CD4-positive, alpha-beta T cell (primary cell): Measurements from ENCODE around the gene SDK1. TPM values are rescaled to one million over a fixed set of nuclear protein-coding genes. Genes with fewer than 3 reads are reported as not detected.

Experiments
- ATAC-seq: fragments of 200-7000 bp; cut with Tn5 transposase; one replicate; pipeline ENCODE4 v1.10.0; 2022; ENCODE audit warnings: mild to moderate bottlenecking; ENCODE audit not compliant: poor library complexity
- CTCF ChIA-PET: fragments of 350-600 bp; sonication (Branson Sonifier 250); formaldehyde crosslinking; loops from one replicate; lab custom pipeline; 2021; ENCODE audit warnings: antibody characterized with exemption, inconsistent platforms; lab: Charles Lee
- POLR2A ChIA-PET: fragments of 350-600 bp; sonication (Branson Sonifier 250); formaldehyde crosslinking; loops from one replicate; lab custom pipeline; 2021; ENCODE audit warnings: antibody characterized with exemption, inconsistent platforms; lab: Charles Lee
- DNase-seq, 14 experiments: peaks; one replicate each; pipeline ENCODE4 v3.0.0-alpha.2; 2013 to 2020; ENCODE audit warnings: mixed read lengths in 2 of 14
- H3K27ac ChIP-seq, 2 donors: one replicate each; pipeline versions ENCODE4 v1.5.1 to v1.7.0; 2013; ENCODE audit warnings: low read length in 2 of 2, low read depth in 1 of 2, mild to moderate bottlenecking in 1 of 2
- H3K27me3 ChIP-seq, 2 experiments: 1 replicate in 1 of 2; 2 replicates in 1 of 2; pipeline versions ENCODE4 v1.6.1 to v1.7.0; 2013; ENCODE audit warnings: low read length in 2 of 2, control low read depth in 1 of 2, mild to moderate bottlenecking in 1 of 2, moderate library complexity in 1 of 2; ENCODE audit not compliant: insufficient read depth in 2 of 2, control insufficient read depth in 1 of 2
- H3K36me3 ChIP-seq: one replicate; pipeline ENCODE4 v1.6.1; 2013; ENCODE audit warnings: low read length, control low read depth; ENCODE audit not compliant: insufficient read depth
- H3K4me1 ChIP-seq: one replicate; pipeline ENCODE4 v1.6.1; 2013; ENCODE audit warnings: low read length, control low read depth; ENCODE audit not compliant: insufficient read depth
- H3K4me3 ChIP-seq: one replicate; pipeline ENCODE4 v1.5.1; 2013; ENCODE audit warnings: mild to moderate bottlenecking, low read length, moderate library complexity
- H3K9me3 ChIP-seq, 2 experiments: 1 replicate in 1 of 2; 2 replicates in 1 of 2; pipeline versions ENCODE4 v1.6.1 to v1.7.0; 2013; ENCODE audit warnings: low read length in 2 of 2, mild to moderate bottlenecking in 2 of 2, control low read depth in 1 of 2, moderate library complexity in 1 of 2; ENCODE audit not compliant: control insufficient read depth in 1 of 2, insufficient read depth in 1 of 2
- H3K27ac Mint-ChIP-seq: one replicate; pipeline ENCODE4 v1.8.0; 2020; ENCODE audit warnings: mixed read lengths
- H3K27me3 Mint-ChIP-seq: one replicate; pipeline ENCODE4 v1.8.0; 2021; ENCODE audit warnings: mixed read lengths
- H3K36me3 Mint-ChIP-seq: one replicate; pipeline ENCODE4 v1.8.0; 2021; ENCODE audit warnings: low read depth, mixed read lengths
- H3K4me1 Mint-ChIP-seq: one replicate; pipeline ENCODE4 v1.8.0; 2021; ENCODE audit warnings: low read depth, mixed read lengths
- H3K4me3 Mint-ChIP-seq: one replicate; pipeline ENCODE4 v1.8.0; 2020; ENCODE audit warnings: mild to moderate bottlenecking, mixed read lengths
- H3K9me3 Mint-ChIP-seq: one replicate; pipeline ENCODE4 v1.8.0; 2020; ENCODE audit warnings: mixed read lengths
- CTCF ChIP-seq: fragments of 200-600 bp; IDR thresholded peaks from one replicate; pipeline ENCODE4 v1.8.0; 2022; ENCODE audit warnings: antibody characterized with exemption, mild to moderate bottlenecking
- intact Hi-C, 2 experiments: fragments of 100-400 bp; cut with DNase I in 1 of 2; cut with micrococcal nuclease in 1 of 2; formaldehyde crosslinking; loops; one replicate each; pipeline versions ENCODE4 v1.15.1 to v1.9.0; 2023 to 2025; cut with DNase I, micrococcal nuclease
- total RNA-seq, 174 experiments: library from RNA in 2 of 174; stranded (reverse) in 2 of 174; gene quantifications; one replicate each; pipeline ENCODE4 v1.2.3 and lab custom pipeline; 2021 to 2026

The SDK1 gene
- total RNA-seq, 2 experiments from 2014 or later = 1.1 to 1.3 TPM

- Mint-ChIP-seq H3K4me3 (no peak overlapping the region), H3K4me1 (no peaks in the 10 kb centered on the region), H3K9me3 (peaks cover 2% of the 10 kb centered on the region), H3K36me3 (no peaks in the 10 kb centered on the region), H3K27me3 (no peaks in the 10 kb centered on the region), H3K27ac (no peak overlapping the region)
- no peak for DNase-seq
- H3K4me3 ChIP-seq = no peak overlapping the region
- intact Hi-C loops = no loop called here
- TF ChIP-seq CTCF = no peak
- no peaks in the 10 kb centered on the region for H3K36me3 ChIP-seq
- H3K27ac ChIP-seq = no peak overlapping the region
- no peak for ATAC-seq
- POLR2A ChIA-PET = no interaction called here
- no peaks in the 10 kb centered on the region for H3K27me3 ChIP-seq
- H3K4me1 ChIP-seq = no peaks in the 10 kb centered on the region
- peaks cover 0 to 6% of the 10 kb centered on the region in 2 experiments for H3K9me3 ChIP-seq
- CTCF ChIA-PET = no interaction called here
Observed at GRCh38 chr7:3730276-3730675, 429.2 kb downstream of the SDK1 start.

- DNase-seq = no peak
Observed at GRCh38 chr7:3732395-3733005, 431.4 kb downstream of the SDK1 start.

GRCh38 chr7:3733541-3734140 lies 432.6 kb downstream of the SDK1 start:
- Histone ChIP-seq H3K27ac (no peak overlapping the region), H3K36me3 (no peaks in the 10 kb centered on the region), H3K4me1 (no peaks in the 10 kb centered on the region), H3K9me3 (peaks cover 0 to 17% of the 10 kb centered on the region in 2 experiments), H3K27me3 (no peaks in the 10 kb centered on the region), H3K4me3 (no peak overlapping the region)
- ChIA-PET POLR2A (no interaction called here), CTCF (no interaction called here)
- no peak for ATAC-seq
- Mint-ChIP-seq H3K4me1 (no peaks in the 10 kb centered on the region), H3K36me3 (no peaks in the 10 kb centered on the region), H3K27ac (no peak overlapping the region), H3K4me3 (no peak overlapping the region), H3K27me3 (no peaks in the 10 kb centered on the region), H3K9me3 (peaks cover 2% of the 10 kb centered on the region)
- intact Hi-C loops = no loop called here
- TF ChIP-seq CTCF = no peak
- no peak for DNase-seq

More at GRCh38 chr7:3732395-3733005, 431.4 kb downstream of the SDK1 start:
- no peak overlapping the region for H3K4me3 ChIP-seq
- peaks cover 0 to 17% of the 10 kb centered on the region in 2 experiments for H3K9me3 ChIP-seq
- Mint-ChIP-seq H3K9me3 (peaks cover 2% of the 10 kb centered on the region), H3K4me1 (no peaks in the 10 kb centered on the region), H3K36me3 (no peaks in the 10 kb centered on the region), H3K27ac (no peak overlapping the region), H3K27me3 (no peaks in the 10 kb centered on the region), H3K4me3 (no peak overlapping the region)
- H3K36me3 ChIP-seq = no peaks in the 10 kb centered on the region
- no peak for ATAC-seq
- TF ChIP-seq CTCF = no peak
- H3K27me3 ChIP-seq = no peaks in the 10 kb centered on the region
- POLR2A ChIA-PET = no interaction called here
- CTCF ChIA-PET = no interaction called here
- H3K27ac ChIP-seq = no peak overlapping the region
- intact Hi-C loops = no loop called here
- H3K4me1 ChIP-seq = no peaks in the 10 kb centered on the region
